ENCODE results near the gene SLC40A1. TPM values are rescaled to one million over a fixed set of nuclear protein-coding genes. Genes with fewer than 3 reads are reported as not detected.
A peak's percentile ranks its signal among the peaks of the same experiment; 100 is the strongest.

The SLC40A1 gene
- total RNA-seq, 2 donors from 2014 or later, result 76.5 to 118 TPM

DNA sequence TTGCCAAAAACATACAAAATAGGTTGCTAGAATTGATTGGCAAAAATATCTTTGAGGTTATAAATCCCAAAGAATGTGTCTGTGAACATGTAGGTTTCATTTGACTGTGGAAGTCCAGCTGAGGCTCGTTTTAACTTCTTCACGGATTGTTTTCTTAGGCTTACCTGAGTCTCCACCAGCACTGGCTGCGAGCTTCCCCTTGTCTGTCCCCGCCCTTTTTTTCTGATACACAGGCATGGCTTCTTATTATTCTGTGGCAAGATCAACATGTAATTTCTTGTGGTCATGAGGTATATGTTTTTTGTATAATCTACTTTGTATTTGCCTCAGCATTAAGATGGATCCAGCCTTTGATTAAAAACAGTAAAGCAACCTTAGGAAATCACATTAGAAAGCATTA is 7.2 kb upstream of the SLC40A1 start:
- DNase-seq (ENCODE audit: low spot score) (no peak), ATAC-seq (ENCODE audit: insufficient number of reproducible peaks, low FRiP score, low read depth) (no peak)
- TF ChIP-seq CTCF (IDR thresholded peaks at IDR 0.05), result no peak
- Histone ChIP-seq H3K9me3 (no peaks in the 10 kb centered on the region), H3K4me3 (no peak overlapping the region), H3K4me1 (ENCODE audit: control insufficient read depth in 1 of 2, low read depth in 2 of 2) (peaks cover 0 to 21% of the 10 kb centered on the region in 2 donors), H3K36me3 (no peaks in the 10 kb centered on the region), H3K27ac (no peak overlapping the region), H3K27me3 (replicated peaks; ENCODE audit: insufficient read depth) (no peaks in the 10 kb centered on the region)

GRCh38 chr2:189585226-189585756 is 4.7 kb upstream of the SLC40A1 start:
- no peak for TF ChIP-seq CTCF (IDR thresholded peaks at IDR 0.05)
- H3K27me3 ChIP-seq (replicated peaks; ENCODE audit: insufficient read depth), result no peaks in the 10 kb centered on the region
- no peak overlapping the region for H3K4me3 ChIP-seq
- ATAC-seq (ENCODE audit: insufficient number of reproducible peaks, low FRiP score, low read depth) (no peak), DNase-seq (ENCODE audit: low spot score) (no peak)
- H3K36me3 ChIP-seq, result no peaks in the 10 kb centered on the region
- H3K9me3 ChIP-seq, result no peaks in the 10 kb centered on the region
- peaks cover 0 to 36% of the 10 kb centered on the region in 2 donors for H3K4me1 ChIP-seq (ENCODE audit: control insufficient read depth in 1 of 2, low read depth in 2 of 2)
- no peak overlapping the region for H3K27ac ChIP-seq

DNA sequence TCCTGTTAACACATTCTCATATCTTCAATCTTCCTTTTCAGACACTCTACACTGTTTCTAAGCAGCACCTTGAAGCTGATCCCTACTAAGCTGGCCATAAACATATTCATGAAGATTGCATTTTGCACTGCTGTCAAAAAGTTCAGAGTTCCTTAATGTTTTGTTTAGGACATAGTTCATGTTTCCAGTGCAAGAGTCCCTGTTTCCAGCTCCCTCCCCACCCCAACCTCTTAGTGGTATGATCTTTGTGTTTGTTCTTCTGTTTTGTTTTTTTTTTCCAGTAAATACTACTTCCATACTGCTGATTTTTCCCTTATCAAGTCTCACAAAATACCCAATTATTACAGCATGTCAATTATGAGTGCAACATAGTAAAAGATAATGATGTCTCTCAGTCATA is 4.1 kb upstream of the SLC40A1 start:
- Histone ChIP-seq H3K9me3 (no peaks in the 10 kb centered on the region), H3K27me3 (replicated peaks; ENCODE audit: insufficient read depth) (no peaks in the 10 kb centered on the region), H3K27ac (peak overlapping the region in 1 of 2 donors; percentile 41), H3K36me3 (no peaks in the 10 kb centered on the region), H3K4me3 (no peak overlapping the region), H3K4me1 (ENCODE audit: control insufficient read depth in 1 of 2, low read depth in 2 of 2) (peaks cover 0 to 36% of the 10 kb centered on the region in 2 donors)
- TF ChIP-seq CTCF (IDR thresholded peaks at IDR 0.05), result no peak
- DNase-seq (ENCODE audit: low spot score) (no peak), ATAC-seq (ENCODE audit: insufficient number of reproducible peaks, low FRiP score, low read depth) (no peak)

DNA sequence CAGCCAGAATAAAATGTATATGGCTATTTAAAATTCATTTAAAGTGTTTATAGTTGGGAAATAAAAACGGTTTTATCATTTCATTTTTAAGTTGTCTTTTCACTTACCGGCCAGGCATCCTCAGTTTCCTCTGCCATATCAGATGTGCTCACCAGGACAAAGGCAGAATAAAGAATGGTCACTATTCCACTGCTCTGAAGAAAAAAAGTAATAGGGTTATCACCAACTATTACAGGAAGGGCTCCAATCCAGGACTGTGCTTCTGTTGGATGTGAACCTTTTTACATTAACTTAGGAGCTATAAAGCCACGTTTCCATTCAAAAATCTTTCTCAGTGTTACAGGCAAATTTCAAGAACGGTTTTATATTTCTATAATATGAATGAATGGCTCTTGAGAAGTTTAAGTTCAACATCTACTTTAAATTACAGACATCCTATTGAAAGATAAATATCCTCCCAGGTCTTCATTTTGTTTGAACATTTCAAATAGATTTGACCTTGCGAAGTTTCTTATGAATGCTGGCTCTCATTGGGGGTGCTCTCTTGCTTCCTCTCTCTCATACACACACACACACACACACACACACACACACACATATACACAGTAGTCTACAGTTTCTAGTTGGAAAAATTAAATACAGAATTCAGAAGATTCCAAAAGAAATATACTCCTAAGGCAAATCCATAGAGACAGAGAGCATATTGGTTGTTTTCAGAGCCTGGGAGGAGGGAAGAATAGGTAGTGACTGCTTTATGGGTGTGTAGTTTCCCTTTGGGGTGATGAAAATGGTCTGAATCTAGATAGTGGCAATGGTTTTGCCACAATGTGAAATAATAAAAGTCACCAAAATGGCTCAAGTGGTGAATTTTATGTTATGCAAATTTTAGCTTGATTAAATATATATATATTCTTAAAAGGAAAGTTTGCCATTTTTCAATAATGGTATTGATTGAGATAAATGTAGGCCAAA is 2.9 kb upstream of the SLC40A1 start:
- DNase-seq (ENCODE audit: low spot score) (no peak), ATAC-seq (ENCODE audit: insufficient number of reproducible peaks, low FRiP score, low read depth) (no peak)
- Histone ChIP-seq H3K4me3 (no peak overlapping the region), H3K4me1 (ENCODE audit: control insufficient read depth in 1 of 2, low read depth in 2 of 2) (peaks cover 0 to 36% of the 10 kb centered on the region in 2 donors), H3K9me3 (no peaks in the 10 kb centered on the region), H3K27ac (peak overlapping the region; percentile 90 to 92), H3K27me3 (replicated peaks; ENCODE audit: insufficient read depth) (no peaks in the 10 kb centered on the region), H3K36me3 (no peaks in the 10 kb centered on the region)
- no peak for TF ChIP-seq CTCF (IDR thresholded peaks at IDR 0.05)

- no peak for TF ChIP-seq CTCF (IDR thresholded peaks at IDR 0.05)
- H3K27me3 ChIP-seq (replicated peaks; ENCODE audit: insufficient read depth), result no peaks in the 10 kb centered on the region
- peaks cover 0 to 38% of the 10 kb centered on the region in 2 donors for H3K4me1 ChIP-seq (ENCODE audit: control insufficient read depth in 1 of 2, low read depth in 2 of 2)
- DNase-seq (ENCODE audit: low spot score) (no peak), ATAC-seq (ENCODE audit: insufficient number of reproducible peaks, low FRiP score, low read depth) (no peak)
- H3K36me3 ChIP-seq, result no peaks in the 10 kb centered on the region
- H3K9me3 ChIP-seq, result no peaks in the 10 kb centered on the region
- H3K27ac ChIP-seq, result peak overlapping the region; percentile 90 to 92
- H3K4me3 ChIP-seq, result no peak overlapping the region
Observed at GRCh38 chr2:189582809-189583192, 2.2 kb upstream of the SLC40A1 start.
